Measurements from ENCODE around the gene ALPL.

The ALPL gene

GRCh38 chr1:21604208-21604957, 95.2 kb downstream of the ALPL start:
- no peak for TF ChIP-seq CTCF (IDR thresholded peaks at IDR 0.05)

DNA sequence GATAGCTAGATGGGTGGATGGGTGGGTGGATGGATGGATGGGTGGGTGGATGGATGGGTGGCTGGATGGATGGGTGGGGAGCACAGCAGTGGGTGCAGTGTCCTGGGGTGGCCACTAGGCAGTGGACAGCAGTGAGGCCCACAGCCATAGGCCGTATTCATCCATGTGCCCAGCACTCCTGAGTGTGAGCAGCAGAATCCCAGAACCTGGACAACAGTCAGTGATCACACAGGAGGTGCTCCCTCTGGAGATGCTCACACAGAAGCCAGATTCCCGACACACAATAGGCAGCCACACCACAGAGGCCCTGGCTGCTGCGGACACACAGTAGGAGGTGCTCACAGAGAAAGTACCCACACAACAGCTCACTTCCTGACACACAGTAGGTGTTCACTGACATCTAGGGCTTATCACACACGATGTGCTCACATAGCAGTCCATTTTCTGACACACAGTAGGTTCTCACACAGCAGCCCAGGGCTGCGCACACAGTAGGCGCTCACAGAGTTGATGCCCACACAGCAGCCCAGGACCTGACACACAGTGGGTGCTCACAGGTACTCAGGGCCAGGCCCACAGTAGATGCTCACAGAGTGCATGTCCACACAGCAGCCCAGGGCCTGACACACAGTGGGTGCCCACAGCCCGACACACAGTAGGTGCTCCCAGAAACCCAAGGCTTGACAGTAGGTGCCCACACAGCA, 95.9 kb downstream of the ALPL start:
- TF ChIP-seq CTCF (IDR thresholded peaks at IDR 0.05): no peak

GRCh38 chr1:21605964-21606705, 96.9 kb downstream of the ALPL start:
- TF ChIP-seq CTCF (IDR thresholded peaks at IDR 0.05): no peak

GRCh38 chr1:21607549-21608529, 98.6 kb downstream of the ALPL start:
- TF ChIP-seq CTCF (IDR thresholded peaks at IDR 0.05): no peak

GRCh38 chr1:21608798-21609197, 99.6 kb downstream of the ALPL start:
- TF ChIP-seq CTCF (IDR thresholded peaks at IDR 0.05): no peak

DNA sequence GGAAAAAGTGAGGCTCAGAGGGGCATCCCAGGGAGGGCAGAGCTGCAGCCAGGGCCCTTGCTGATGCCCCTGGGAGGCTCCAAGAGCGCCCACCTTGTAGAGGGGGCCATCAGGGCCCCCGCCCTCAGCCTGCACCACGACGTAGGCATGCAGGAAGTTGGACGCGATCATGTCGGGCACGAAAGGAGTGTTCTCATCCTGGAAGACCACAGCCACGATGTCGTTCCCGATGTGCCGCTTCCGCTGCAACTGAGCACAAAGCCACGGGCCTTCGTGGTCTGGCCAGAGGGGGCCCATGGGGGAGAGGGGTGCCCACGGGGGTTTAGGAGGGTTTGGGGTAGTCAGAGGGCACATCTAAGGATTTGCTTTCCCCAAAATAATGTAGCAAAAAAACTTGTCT, 100.8 kb downstream of the ALPL start:
- TF ChIP-seq CTCF (IDR thresholded peaks at IDR 0.05): no peak

Measured in LNCAP (cell line).